Lower leg skin (tissue), 4 donors: Measurements from ENCODE around the gene ENTR1. TPM values are rescaled to one million over a fixed set of nuclear protein-coding genes. Genes with fewer than 3 reads are reported as not detected.

Experiments used
- DNase-seq, 2 donors: peaks; one replicate each; pipeline ENCODE4 v3.0.0-alpha.2; 2019; ENCODE audit warnings: low spot score in 2 of 2
- H3K4me3 ChIP-seq: fragments of 200-600 bp; sonication (generic); 2 replicates; pipeline ENCODE4 v1.5.1; 2017; ENCODE audit warnings: mild to moderate bottlenecking, low read depth; ENCODE audit not compliant: poor library complexity, severe bottlenecking
- POLR2A ChIP-seq, 2 donors: fragments of 450-650 bp; IDR thresholded peaks; one replicate each; pipeline ENCODE4 v1.6.1; 2016 to 2017; ENCODE audit warnings: antibody characterized with exemption in 2 of 2, mild to moderate bottlenecking in 1 of 2, moderate library complexity in 1 of 2
- WGBS, 2 donors: methylation state at CpG; one replicate each; pipeline ENCODE4 v1.1.5; 2018; 5-methylcytosine and 5-hydroxymethylcytosine counted together
- intact Hi-C: fragments of 100-400 bp; cut with DNase I; formaldehyde crosslinking; loops from one replicate; pipeline ENCODE4 v1.15.0; 2023; ENCODE audit warnings: low total_unique reads
- total RNA-seq, 4 donors: library from RNA; depleted of rRNA; stranded (reverse); fragments of >200 nt; gene quantifications; one replicate each; pipeline ENCODE4 v1.1.0, GENCODE V29; 2016
- TF ChIP-seq, protein P1 (sequence below), 3 donors: fragments of 450-650 bp; IDR thresholded peaks; one replicate each; pipeline ENCODE4 v1.5.1; 2016; ENCODE audit warnings: antibody characterized with exemption in 3 of 3, mild to moderate bottlenecking in 3 of 3, moderate library complexity in 2 of 3

Gene ENTR1
- total RNA-seq, 4 donors from 2014 or later, result 29.8 to 46.2 (median 36.6) TPM

DNA sequence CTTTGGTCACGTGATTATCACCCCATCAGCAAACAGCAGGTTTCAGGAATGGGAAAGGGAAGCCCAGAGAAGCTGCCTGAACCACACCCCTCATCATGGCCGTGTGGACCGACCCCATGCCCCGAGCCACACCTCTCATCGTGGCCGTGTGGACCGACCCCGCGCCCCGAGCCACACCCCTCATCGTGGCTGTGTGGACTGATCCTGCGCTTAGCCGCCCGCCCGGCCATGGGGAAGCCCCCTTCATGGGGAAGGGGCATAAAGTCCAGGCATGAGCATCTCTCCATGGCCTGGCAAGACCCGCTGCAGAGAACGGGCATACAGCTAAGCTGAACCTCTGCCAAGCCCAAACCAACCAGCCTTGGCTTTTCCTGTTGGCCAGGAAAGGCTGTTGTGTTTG, 16.9 kb downstream of the ENTR1 start:
- 89 to 93% methylated on average over 15 to 17 of the region's 17 CpGs for WGBS, 2 donors
- DNase-seq, result no peak
- intact Hi-C loops, result no loop called here

DNA sequence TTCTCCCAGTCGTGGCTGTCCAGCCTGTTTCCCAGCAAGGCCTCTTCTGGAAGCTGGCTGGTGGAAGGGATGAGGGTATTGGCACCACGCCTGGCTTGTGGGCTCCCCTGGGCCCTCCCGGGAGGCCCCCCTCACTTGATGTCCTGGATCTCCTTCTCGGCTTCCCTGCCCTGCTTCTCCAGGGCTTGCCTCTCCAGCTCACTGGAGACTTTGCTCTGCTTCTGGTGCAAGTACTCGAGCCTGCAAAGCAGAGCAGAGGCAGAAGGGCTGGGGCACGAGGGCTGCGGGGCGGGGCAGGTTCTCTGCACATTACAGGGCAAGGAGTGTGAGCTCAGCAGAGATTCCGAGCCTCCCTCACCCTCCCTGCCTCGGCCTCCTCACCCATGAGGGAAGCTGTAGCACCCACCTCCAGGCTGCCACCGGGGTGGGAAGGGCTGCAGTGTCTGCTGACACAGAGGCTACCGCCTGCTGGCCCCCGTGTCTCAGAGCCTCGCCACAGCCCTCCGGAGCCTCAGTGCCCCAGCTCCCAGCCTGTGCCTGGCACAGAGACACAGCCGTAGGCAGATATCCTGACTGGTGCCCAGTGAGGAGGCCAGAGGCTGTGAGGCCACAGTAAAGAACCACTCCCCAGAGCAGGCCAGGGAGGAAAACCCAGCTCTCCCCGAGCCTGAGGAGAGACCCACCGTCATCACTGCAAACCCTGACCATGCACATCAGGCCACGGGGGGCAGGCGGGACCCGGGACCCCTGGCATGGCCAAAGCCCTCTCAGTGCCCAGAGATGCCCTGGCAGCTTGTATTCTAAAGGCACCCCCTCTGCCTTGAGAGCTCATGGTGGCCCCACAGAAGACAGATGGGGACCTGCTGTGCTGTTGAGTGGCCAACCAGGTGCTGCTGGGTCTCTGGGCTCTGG, 17.6 kb downstream of the ENTR1 start:
- WGBS, 2 donors, result 77 to 89% methylated on average over 17 to 19 of the region's 21 CpGs
- TF ChIP-seq, protein P1, sequence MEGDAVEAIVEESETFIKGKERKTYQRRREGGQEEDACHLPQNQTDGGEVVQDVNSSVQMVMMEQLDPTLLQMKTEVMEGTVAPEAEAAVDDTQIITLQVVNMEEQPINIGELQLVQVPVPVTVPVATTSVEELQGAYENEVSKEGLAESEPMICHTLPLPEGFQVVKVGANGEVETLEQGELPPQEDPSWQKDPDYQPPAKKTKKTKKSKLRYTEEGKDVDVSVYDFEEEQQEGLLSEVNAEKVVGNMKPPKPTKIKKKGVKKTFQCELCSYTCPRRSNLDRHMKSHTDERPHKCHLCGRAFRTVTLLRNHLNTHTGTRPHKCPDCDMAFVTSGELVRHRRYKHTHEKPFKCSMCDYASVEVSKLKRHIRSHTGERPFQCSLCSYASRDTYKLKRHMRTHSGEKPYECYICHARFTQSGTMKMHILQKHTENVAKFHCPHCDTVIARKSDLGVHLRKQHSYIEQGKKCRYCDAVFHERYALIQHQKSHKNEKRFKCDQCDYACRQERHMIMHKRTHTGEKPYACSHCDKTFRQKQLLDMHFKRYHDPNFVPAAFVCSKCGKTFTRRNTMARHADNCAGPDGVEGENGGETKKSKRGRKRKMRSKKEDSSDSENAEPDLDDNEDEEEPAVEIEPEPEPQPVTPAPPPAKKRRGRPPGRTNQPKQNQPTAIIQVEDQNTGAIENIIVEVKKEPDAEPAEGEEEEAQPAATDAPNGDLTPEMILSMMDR (IDR thresholded peaks at IDR 0.05), result no peak
- no peak for TF ChIP-seq POLR2A (IDR thresholded peaks at IDR 0.05)

More for the DNA sequence above, 16.9 kb downstream of the ENTR1 start:
- H3K4me3 ChIP-seq, result no peak overlapping the region
- TF ChIP-seq POLR2A (IDR thresholded peaks at IDR 0.05), result no peak
- TF ChIP-seq, protein P1 (IDR thresholded peaks at IDR 0.05), result no peak

DNA sequence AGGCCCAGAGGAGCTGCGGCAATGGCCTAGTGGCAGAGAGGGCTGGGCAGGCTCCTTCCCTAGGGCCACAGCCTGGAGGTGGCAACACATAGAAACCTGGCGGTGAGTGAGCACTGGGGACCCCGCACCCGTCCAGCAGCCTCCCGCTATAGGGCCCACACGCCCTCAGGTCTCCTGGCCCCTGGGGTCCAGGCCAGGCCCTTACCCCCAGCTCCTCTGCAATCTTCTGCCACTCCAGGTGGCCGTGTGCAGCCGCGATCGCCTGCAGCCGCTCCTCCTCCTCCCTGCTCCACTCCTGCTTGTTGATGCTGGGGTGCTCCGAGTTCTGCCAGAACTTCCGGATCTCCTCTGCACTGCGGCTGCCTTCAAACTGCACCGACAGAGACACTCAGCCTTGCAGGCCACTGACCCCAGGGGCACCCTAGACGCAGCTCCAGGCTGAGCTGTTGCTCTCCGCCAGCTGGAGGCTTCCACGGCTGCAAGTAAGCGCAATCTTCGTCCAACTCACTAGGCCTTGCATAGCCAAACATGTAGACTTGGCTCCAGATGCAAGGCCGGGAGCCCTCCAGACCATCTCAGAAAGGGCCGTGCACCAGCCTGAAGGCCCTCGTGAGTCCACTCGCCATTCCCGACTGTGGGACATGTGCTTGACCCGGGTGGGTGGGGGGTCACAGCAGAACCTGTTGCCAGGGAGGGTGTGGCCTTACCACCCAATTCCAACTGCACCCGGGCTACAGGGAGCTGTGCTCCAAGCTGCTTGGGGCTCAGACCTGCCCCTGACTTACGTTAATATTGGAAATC, 18.5 kb downstream of the ENTR1 start:
- no peak overlapping the region for H3K4me3 ChIP-seq
- no peak for TF ChIP-seq POLR2A (IDR thresholded peaks at IDR 0.05)
- TF ChIP-seq, protein P1 (IDR thresholded peaks at IDR 0.05), result no peak
- 90 to 92% methylated on average over 26 to 28 of the region's 28 CpGs for whole genome bisulfite sequencing, 2 donors
- no peak for DNase-seq
- intact Hi-C loops, result no loop called here

More for the DNA sequence above, 17.6 kb downstream of the ENTR1 start:
- no peak overlapping the region for H3K4me3 ChIP-seq
- DNase-seq, result no peak
- intact Hi-C loops, result no loop called here

- no peak overlapping the region for H3K4me3 ChIP-seq
- no peak for DNase-seq
- intact Hi-C loops, result no loop called here
- WGBS, 2 donors, result 70 to 75% methylated on average over 14 of the region's 14 CpGs
- TF ChIP-seq, protein P1 (IDR thresholded peaks at IDR 0.05), result no peak
- no peak for TF ChIP-seq POLR2A (IDR thresholded peaks at IDR 0.05)
Observed at GRCh38 chr9:136389396-136389795, 21.0 kb downstream of the ENTR1 start.

- no peak overlapping the region for H3K4me3 ChIP-seq
- WGBS, 2 donors, result 92 to 97% methylated on average over 19 of the region's 19 CpGs
- TF ChIP-seq, protein P1 (IDR thresholded peaks at IDR 0.05), result no peak
- DNase-seq, result no peak
- intact Hi-C loops, result no loop called here
Observed at GRCh38 chr9:136387217-136387616, 23.2 kb downstream of the ENTR1 start.
